ENCODE measurements around the gene TRHDE. TPM values are rescaled to one million over a fixed set of nuclear protein-coding genes. Genes with fewer than 3 reads are reported as not detected.
A peak's percentile ranks its signal among the peaks of the same experiment; 100 is the strongest.

Gene TRHDE
- total RNA-seq, 2 donors from 2014 or later: 10.9 to 73.2 TPM

DNA sequence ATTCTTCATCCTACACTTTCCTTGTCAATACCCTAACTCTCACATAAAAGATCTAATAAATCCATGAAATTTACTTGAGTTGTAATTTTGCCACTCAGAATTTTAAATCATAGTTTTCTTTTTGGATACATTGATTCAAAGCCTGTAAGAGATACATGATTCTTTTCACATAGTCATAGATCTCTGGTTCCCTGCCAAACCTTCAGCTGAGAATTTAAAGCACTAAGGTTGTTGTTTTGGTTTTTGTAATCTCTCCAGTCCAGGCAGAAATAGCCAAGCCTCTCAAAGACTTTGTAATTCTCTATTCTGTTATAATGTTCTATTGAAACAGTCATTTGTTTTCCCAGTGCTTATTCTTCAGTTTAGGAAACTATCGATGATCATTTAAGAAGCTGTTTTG lies 273.9 kb downstream of the TRHDE start:
- TF ChIP-seq, protein P1, sequence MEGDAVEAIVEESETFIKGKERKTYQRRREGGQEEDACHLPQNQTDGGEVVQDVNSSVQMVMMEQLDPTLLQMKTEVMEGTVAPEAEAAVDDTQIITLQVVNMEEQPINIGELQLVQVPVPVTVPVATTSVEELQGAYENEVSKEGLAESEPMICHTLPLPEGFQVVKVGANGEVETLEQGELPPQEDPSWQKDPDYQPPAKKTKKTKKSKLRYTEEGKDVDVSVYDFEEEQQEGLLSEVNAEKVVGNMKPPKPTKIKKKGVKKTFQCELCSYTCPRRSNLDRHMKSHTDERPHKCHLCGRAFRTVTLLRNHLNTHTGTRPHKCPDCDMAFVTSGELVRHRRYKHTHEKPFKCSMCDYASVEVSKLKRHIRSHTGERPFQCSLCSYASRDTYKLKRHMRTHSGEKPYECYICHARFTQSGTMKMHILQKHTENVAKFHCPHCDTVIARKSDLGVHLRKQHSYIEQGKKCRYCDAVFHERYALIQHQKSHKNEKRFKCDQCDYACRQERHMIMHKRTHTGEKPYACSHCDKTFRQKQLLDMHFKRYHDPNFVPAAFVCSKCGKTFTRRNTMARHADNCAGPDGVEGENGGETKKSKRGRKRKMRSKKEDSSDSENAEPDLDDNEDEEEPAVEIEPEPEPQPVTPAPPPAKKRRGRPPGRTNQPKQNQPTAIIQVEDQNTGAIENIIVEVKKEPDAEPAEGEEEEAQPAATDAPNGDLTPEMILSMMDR (IDR thresholded peaks at IDR 0.05): no peak
- no peak for DNase-seq
- Histone ChIP-seq H3K27ac (no peak overlapping the region), H3K27me3 (no peaks in the 10 kb centered on the region), H3K9me3 (no peaks in the 10 kb centered on the region), H3K4me1 (peaks cover 10% of the 10 kb centered on the region), H3K36me3 (replicated peaks in 1 of 2; ENCODE audit: insufficient read depth in 1 of 2, low read depth in 2 of 2) (no peaks in the 10 kb centered on the region), H3K4me3 (no peak overlapping the region)
- intact Hi-C loops (cut with DNase I): no loop called here
- WGBS, 2 donors: 25 to 39% methylated on average over 1 of the region's 1 CpG
- ATAC-seq: no peak

GRCh38 chr12:72547573-72547972 lies 275.4 kb downstream of the TRHDE start:
- H3K27me3 ChIP-seq: no peaks in the 10 kb centered on the region
- no peak overlapping the region for H3K27ac ChIP-seq
- intact Hi-C loops (cut with DNase I): no loop called here
- DNase-seq: no peak
- peaks cover 10% of the 10 kb centered on the region for H3K4me1 ChIP-seq
- H3K9me3 ChIP-seq: no peaks in the 10 kb centered on the region
- no peak overlapping the region for H3K4me3 ChIP-seq
- H3K36me3 ChIP-seq (replicated peaks in 1 of 2; ENCODE audit: insufficient read depth in 1 of 2, low read depth in 2 of 2): no peaks in the 10 kb centered on the region
- no peak for ATAC-seq
- TF ChIP-seq, protein P1 (IDR thresholded peaks at IDR 0.05): no peak
- no peak for TF ChIP-seq POLR2A (IDR thresholded peaks at IDR 0.05)

GRCh38 chr12:72549184-72549583 lies 277.0 kb downstream of the TRHDE start:
- ATAC-seq (no peak), DNase-seq (no peak)
- no peak overlapping the region for H3K4me3 ChIP-seq
- TF ChIP-seq, protein P1 (IDR thresholded peaks at IDR 0.05): no peak
- WGBS, 2 donors: 85% methylated on average over 1 of the region's 1 CpG
- no peaks in the 10 kb centered on the region for H3K36me3 ChIP-seq (replicated peaks in 1 of 2; ENCODE audit: insufficient read depth in 1 of 2, low read depth in 2 of 2)
- H3K4me1 ChIP-seq: peaks cover 10% of the 10 kb centered on the region
- no peaks in the 10 kb centered on the region for H3K27me3 ChIP-seq
- H3K9me3 ChIP-seq: no peaks in the 10 kb centered on the region
- H3K27ac ChIP-seq: no peak overlapping the region
- intact Hi-C loops (cut with DNase I): no loop called here

GRCh38 chr12:72560003-72560769 lies 288.0 kb downstream of the TRHDE start:
- ATAC-seq: peak; percentile 33
- WGBS, 2 donors: 66 to 67% methylated on average over 4 of the region's 4 CpGs
- DNase-seq: peak in 1 of 4 donors; percentile 7
- no peak for TF ChIP-seq POLR2A (IDR thresholded peaks at IDR 0.05)
- TF ChIP-seq, protein P1 (IDR thresholded peaks at IDR 0.05): peak in 2 of 7 experiments; percentile 10 to 14
- no peaks in the 10 kb centered on the region for H3K27me3 ChIP-seq
- intact Hi-C loops (cut with DNase I): no loop called here
- no peaks in the 10 kb centered on the region for H3K9me3 ChIP-seq
- H3K36me3 ChIP-seq (replicated peaks in 1 of 2; ENCODE audit: insufficient read depth in 1 of 2, low read depth in 2 of 2): no peaks in the 10 kb centered on the region
- no peaks in the 10 kb centered on the region for H3K4me1 ChIP-seq
- H3K27ac ChIP-seq: no peak overlapping the region
- H3K4me3 ChIP-seq: no peak overlapping the region

DNA sequence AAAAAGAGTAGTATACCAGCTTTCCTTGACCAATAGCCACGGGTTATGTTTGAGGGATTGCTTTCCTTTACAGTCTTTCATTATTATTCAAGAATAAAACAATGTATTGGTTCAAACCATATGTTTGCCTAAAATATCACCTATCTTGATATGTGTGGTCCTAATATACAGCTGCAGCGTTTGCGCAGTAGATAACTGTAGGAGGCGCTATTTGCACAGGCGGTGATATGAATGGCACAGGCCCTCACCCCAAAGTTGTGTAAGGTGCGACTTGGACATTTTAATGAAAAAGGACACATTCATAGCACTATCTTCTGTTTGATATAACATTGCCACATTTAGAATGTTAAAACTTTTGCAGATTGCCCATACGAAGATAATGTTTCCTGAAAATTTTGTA lies 298.4 kb downstream of the TRHDE start:
- Histone ChIP-seq H3K4me1 (no peaks in the 10 kb centered on the region), H3K27ac (no peak overlapping the region), H3K27me3 (no peaks in the 10 kb centered on the region), H3K4me3 (no peak overlapping the region), H3K9me3 (no peaks in the 10 kb centered on the region), H3K36me3 (replicated peaks in 1 of 2; ENCODE audit: insufficient read depth in 1 of 2, low read depth in 2 of 2) (no peaks in the 10 kb centered on the region)
- intact Hi-C loops (cut with DNase I): no loop called here
- TF ChIP-seq POLR2A (IDR thresholded peaks at IDR 0.05): no peak
- TF ChIP-seq, protein P1 (IDR thresholded peaks at IDR 0.05): no peak
- 77 to 89% methylated on average over 7 of the region's 7 CpGs for WGBS, 2 donors
- no peak for ATAC-seq
- no peak for DNase-seq
